H7 (cell line): ENCODE measurements around the gene CPLX4. TPM values are rescaled to one million over a fixed set of nuclear protein-coding genes. Genes with fewer than 3 reads are reported as not detected.

ENCODE experiments used
- DNase-seq: peaks from one replicate; pipeline ENCODE4 v3.0.0; 2012
- H3K27me3 ChIP-seq: 2 replicates; pipeline ENCODE4 v1.6.0; 2011; ENCODE audit warnings: mild to moderate bottlenecking, low read length; ENCODE audit not compliant: control insufficient read depth, insufficient read depth
- H3K36me3 ChIP-seq: replicated peaks from 2 replicates; pipeline ENCODE4 v1.5.1; 2011; ENCODE audit warnings: low read length; ENCODE audit not compliant: control insufficient read depth, insufficient read depth
- H3K4me3 ChIP-seq: 2 replicates; pipeline ENCODE4 v1.5.1; 2011; ENCODE audit warnings: low read depth, mild to moderate bottlenecking, control low read depth, low read length, moderate library complexity; ENCODE audit not compliant: insufficient read depth
- total RNA-seq: library from RNA; depleted of rRNA; stranded (reverse); fragments of >200 nt; shearing (Covaris generic); gene quantifications from 2 replicates; pipeline ENCODE4 v1.2.3, GENCODE V29; 2014

CPLX4 gene
- total RNA-seq, 1 experiment from 2014 or later, result not detected

GRCh38 chr18:59332986-59333385 lies 14.5 kb upstream of the CPLX4 start:
- no peak overlapping the region for H3K4me3 ChIP-seq
- no peak for DNase-seq
- no peaks in the 10 kb centered on the region for H3K27me3 ChIP-seq
- peaks cover 14% of the 10 kb centered on the region for H3K36me3 ChIP-seq

- H3K4me3 ChIP-seq, result no peak overlapping the region
- H3K36me3 ChIP-seq, result peaks cover 12% of the 10 kb centered on the region
- no peak for DNase-seq
- H3K27me3 ChIP-seq, result no peaks in the 10 kb centered on the region
These were observed 10.2 kb upstream of the CPLX4 start for GRCh38 chr18:59328683-59329082.

- no peak overlapping the region for H3K4me3 ChIP-seq
- DNase-seq, result no peak
- no peaks in the 10 kb centered on the region for H3K27me3 ChIP-seq
- H3K36me3 ChIP-seq, result peaks cover 4% of the 10 kb centered on the region
These were observed 7.5 kb upstream of the CPLX4 start for GRCh38 chr18:59325965-59326364.

GRCh38 chr18:59324623-59324971 lies 6.1 kb upstream of the CPLX4 start:
- no peaks in the 10 kb centered on the region for H3K27me3 ChIP-seq
- DNase-seq, result no peak
- 0 out of 2 replicates have a peak, but pooled peaks cover 1% of the 10 kb centered on the region for H3K36me3 ChIP-seq
- H3K4me3 ChIP-seq, result no peak overlapping the region

- Histone ChIP-seq H3K27me3 (no peaks in the 10 kb centered on the region), H3K36me3 (0 out of 2 replicates have a peak, but pooled peaks cover under 1% of the 10 kb centered on the region), H3K4me3 (no peak overlapping the region)
- no peak for DNase-seq
These were observed 5.6 kb upstream of the CPLX4 start for GRCh38 chr18:59323931-59324622.

- Histone ChIP-seq H3K4me3 (no peak overlapping the region), H3K36me3 (no peaks in the 10 kb centered on the region), H3K27me3 (peaks cover 15% of the 10 kb centered on the region)
- no peak for DNase-seq
These were observed 6.8 kb downstream of the CPLX4 start for GRCh38 chr18:59311631-59312030.

- no peak for DNase-seq
- H3K27me3 ChIP-seq, result peaks cover 20% of the 10 kb centered on the region
These were observed 9.6 kb downstream of the CPLX4 start for GRCh38 chr18:59308938-59309260.

GRCh38 chr18:59308248-59308937 lies 10.1 kb downstream of the CPLX4 start:
- peak overlapping the region; percentile 4; the same call in 1 of the 2 replicates for H3K4me3 ChIP-seq
- no peaks in the 10 kb centered on the region for H3K36me3 ChIP-seq
- peaks cover 20% of the 10 kb centered on the region for H3K27me3 ChIP-seq
- peak; percentile 91 for DNase-seq

More at GRCh38 chr18:59308938-59309260, 9.6 kb downstream of the CPLX4 start:
- no peaks in the 10 kb centered on the region for H3K36me3 ChIP-seq
- H3K4me3 ChIP-seq, result peak overlapping the region; percentile 4; the same call in 1 of the 2 replicates

- Histone ChIP-seq H3K36me3 (no peaks in the 10 kb centered on the region), H3K27me3 (peaks cover 20% of the 10 kb centered on the region), H3K4me3 (no peak overlapping the region)
- DNase-seq, result no peak
These were observed 11.8 kb downstream of the CPLX4 start for GRCh38 chr18:59306640-59307039.

- DNase-seq, result no peak
- peaks cover 19% of the 10 kb centered on the region for H3K27me3 ChIP-seq
These were observed 13.2 kb downstream of the CPLX4 start for GRCh38 chr18:59305295-59305694.

GRCh38 chr18:59303656-59304195 lies 14.7 kb downstream of the CPLX4 start:
- Histone ChIP-seq H3K4me3 (no peak overlapping the region), H3K36me3 (no peaks in the 10 kb centered on the region), H3K27me3 (peaks cover 11% of the 10 kb centered on the region)
- no peak for DNase-seq

More at GRCh38 chr18:59305295-59305694, 13.2 kb downstream of the CPLX4 start:
- Histone ChIP-seq H3K36me3 (no peaks in the 10 kb centered on the region), H3K4me3 (no peak overlapping the region)

- DNase-seq, result no peak
- H3K4me3 ChIP-seq, result no peak overlapping the region
- no peaks in the 10 kb centered on the region for H3K36me3 ChIP-seq
- H3K27me3 ChIP-seq, result peaks cover 10% of the 10 kb centered on the region; the same call in 1 of the 2 replicates
These were observed 15.4 kb downstream of the CPLX4 start for GRCh38 chr18:59303006-59303405.

- no peak for DNase-seq
- H3K36me3 ChIP-seq, result no peaks in the 10 kb centered on the region
These were observed 16.5 kb downstream of the CPLX4 start for GRCh38 chr18:59301929-59302328.

GRCh38 chr18:59300676-59301285 lies 17.7 kb downstream of the CPLX4 start:
- Histone ChIP-seq H3K27me3 (peaks cover 7% of the 10 kb centered on the region; the same call in 1 of the 2 replicates), H3K36me3 (no peaks in the 10 kb centered on the region), H3K4me3 (no peak overlapping the region)

More at GRCh38 chr18:59301929-59302328, 16.5 kb downstream of the CPLX4 start:
- H3K4me3 ChIP-seq, result no peak overlapping the region
- peaks cover 7% of the 10 kb centered on the region; the same call in 1 of the 2 replicates for H3K27me3 ChIP-seq

More at GRCh38 chr18:59300676-59301285, 17.7 kb downstream of the CPLX4 start:
- no peak for DNase-seq
